HL-60 (cell line): Measurements from ENCODE around the gene C17orf50.

Experiments used
- CTCF ChIP-seq: IDR thresholded peaks from one replicate; pipeline ENCODE4 v1.5.1; 2011; ENCODE audit warnings: low read length, control low read depth, inconsistent platforms; ENCODE audit not compliant: insufficient read depth
- POLR2AphosphoS5 ChIP-seq: IDR thresholded peaks from 2 replicates; pipeline ENCODE4 v1.6.1; 2012; ENCODE audit warnings: low read depth
- REST ChIP-seq: IDR thresholded peaks from 2 replicates; pipeline ENCODE4 v1.6.1; 2012; ENCODE audit warnings: low read depth; ENCODE audit not compliant: insufficient replicate concordance
- SPI1 ChIP-seq: IDR thresholded peaks from 2 replicates; pipeline ENCODE4 v1.6.1; 2012; ENCODE audit warnings: low read depth, mild to moderate bottlenecking, borderline replicate concordance

GRCh38 chr17:35726127-35726952, 34.3 kb upstream of the C17orf50 start:
- no peak for TF ChIP-seq CTCF
- TF ChIP-seq POLR2AphosphoS5: no peak
- TF ChIP-seq REST: no peak
- TF ChIP-seq SPI1: no peak
